GM12872 (cell line): ENCODE measurements around the gene PLB1.

ENCODE experiments used
- TF ChIP-seq, protein P1 (sequence below): IDR thresholded peaks from 3 replicates; pipeline ENCODE4 v1.5.1; 2011; ENCODE audit warnings: low read depth, mild to moderate bottlenecking, low read length, moderate library complexity; ENCODE audit not compliant: insufficient read depth

The PLB1 gene

DNA sequence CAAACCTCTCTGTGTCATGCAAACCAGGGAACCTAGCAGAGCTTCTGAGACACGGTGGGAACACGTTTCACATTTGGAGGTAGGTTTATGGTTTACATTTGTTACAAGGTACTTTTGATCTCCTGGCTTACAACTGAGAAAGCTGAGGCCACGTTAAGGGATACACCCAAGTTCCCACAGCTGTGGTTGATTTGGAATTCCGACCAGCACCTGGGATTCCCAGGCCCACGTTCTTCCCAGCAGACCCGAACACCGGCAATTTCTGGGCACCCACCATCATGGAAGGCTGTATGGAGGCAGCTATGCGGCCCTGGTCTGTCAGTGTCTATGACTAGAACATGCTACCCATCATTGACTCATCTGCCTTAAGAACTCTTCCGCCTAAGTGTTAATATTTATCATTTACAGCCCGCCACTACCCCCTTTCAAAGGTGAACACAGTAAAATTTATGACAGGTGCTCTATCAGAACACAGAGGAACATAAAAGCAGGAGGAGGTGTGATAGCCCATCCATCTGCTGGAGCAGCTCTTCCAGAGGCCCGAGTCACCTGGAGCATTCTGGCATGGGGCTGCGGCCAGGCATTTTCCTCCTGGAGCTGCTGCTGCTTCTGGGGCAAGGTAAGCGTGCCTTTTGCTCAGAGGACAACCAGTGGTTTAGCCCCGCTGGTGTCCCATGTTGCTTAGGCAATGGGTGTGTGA lies at the start of gene PLB1:
PLB1 (plus strand) TSS at position 510 of the 700 bp plus-strand sequence; CDS start at position 565, 55 bp downstream.
- TF ChIP-seq, protein P1, sequence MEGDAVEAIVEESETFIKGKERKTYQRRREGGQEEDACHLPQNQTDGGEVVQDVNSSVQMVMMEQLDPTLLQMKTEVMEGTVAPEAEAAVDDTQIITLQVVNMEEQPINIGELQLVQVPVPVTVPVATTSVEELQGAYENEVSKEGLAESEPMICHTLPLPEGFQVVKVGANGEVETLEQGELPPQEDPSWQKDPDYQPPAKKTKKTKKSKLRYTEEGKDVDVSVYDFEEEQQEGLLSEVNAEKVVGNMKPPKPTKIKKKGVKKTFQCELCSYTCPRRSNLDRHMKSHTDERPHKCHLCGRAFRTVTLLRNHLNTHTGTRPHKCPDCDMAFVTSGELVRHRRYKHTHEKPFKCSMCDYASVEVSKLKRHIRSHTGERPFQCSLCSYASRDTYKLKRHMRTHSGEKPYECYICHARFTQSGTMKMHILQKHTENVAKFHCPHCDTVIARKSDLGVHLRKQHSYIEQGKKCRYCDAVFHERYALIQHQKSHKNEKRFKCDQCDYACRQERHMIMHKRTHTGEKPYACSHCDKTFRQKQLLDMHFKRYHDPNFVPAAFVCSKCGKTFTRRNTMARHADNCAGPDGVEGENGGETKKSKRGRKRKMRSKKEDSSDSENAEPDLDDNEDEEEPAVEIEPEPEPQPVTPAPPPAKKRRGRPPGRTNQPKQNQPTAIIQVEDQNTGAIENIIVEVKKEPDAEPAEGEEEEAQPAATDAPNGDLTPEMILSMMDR, result no peak

GRCh38 chr2:28446531-28446930 lies 49.3 kb upstream of the PLB1 start:
- TF ChIP-seq, protein P1, result no peak

- TF ChIP-seq, protein P1, result no peak
Measured at GRCh38 chr2:28447086-28447485, 48.8 kb upstream of the PLB1 start.

DNA sequence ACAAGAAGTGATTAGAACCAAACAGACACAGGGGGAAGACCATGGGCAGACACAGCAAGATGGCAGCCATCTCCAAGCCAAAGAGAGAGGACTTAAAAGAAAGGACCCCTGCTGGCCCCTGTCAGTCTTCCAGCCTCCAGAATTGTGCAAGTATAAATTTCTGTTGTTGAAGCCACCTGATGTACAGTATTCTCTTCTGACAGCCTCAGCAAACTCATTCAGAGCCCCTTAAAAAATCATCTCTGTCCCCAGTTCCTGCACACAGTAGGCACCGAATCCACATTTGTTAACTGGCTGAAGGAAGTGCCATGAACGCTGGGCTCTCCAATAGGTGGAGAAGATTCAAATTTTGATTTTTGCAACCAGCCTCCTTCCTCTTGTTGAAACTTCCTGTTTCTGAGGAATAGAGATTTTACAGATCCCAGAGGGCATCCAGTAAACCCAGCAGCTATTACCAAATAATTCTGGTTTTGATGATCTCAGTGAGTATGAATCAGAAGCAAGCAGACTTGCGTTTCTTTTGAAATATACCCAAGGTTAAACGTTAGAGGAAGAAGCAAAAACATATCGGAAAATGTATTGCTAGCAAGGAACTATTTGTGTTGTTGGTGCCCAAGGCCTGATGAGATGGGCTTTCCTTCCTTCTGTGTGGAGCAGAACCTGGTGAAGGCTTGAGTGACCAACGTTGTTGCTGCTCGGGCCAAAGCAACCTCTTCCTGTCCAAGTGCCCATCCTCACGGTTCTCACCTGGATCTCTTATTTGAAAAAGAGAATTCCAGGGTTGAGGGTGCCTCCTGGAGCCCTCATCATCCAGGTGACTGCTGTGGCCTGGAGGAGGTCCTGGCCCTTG lies 47.7 kb upstream of the PLB1 start:
- TF ChIP-seq, protein P1, result no peak

GRCh38 chr2:28448793-28449100 lies 47.1 kb upstream of the PLB1 start:
- TF ChIP-seq, protein P1, result no peak

- TF ChIP-seq, protein P1, result no peak
Measured at GRCh38 chr2:28449126-28449487, 46.8 kb upstream of the PLB1 start.

DNA sequence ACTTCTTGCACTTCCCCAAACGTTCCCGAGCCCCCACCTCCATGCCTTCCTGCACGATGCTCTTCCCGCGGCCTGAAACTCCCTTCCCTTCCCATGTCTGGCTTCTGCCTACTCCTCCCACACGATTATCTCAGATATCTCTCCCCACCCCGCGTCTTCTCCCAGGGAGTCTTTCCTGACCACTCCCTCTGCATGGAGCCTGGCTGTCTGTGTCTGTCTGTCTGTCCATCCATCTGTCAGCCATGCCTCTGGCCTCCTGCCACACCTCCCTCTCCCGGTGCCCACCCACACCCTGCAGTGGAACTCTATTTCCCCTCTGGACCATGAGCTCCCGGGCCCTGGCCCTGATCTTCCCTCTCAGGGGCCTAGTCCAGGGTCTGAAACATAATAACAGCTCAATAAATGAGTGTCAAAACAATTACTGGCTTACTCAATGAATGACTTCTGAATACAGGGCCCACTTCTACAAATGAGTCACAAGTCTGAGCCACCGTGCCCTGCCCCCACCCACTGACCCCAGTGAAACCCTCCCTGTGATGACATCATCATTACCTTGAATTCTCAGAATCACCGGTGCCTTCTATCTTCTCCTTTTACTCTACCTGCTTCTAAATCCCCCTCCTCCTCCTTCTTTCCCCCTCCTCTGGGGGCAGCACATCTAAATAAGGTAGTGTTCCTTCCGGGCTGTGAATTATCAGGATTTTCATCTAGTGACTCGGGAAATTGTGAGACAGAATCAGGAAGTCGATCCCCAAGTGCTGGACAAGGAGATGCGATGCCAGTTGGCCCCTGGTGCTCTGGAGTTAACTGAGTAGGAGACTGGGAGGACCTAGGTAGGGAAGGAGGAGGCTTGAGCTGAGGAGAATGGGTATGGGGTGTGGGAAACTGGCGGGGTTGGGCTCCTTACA lies 46.1 kb upstream of the PLB1 start:
- TF ChIP-seq, protein P1, result no peak
